ENCODE data around the gene CA12. TPM values are rescaled to one million over a fixed set of nuclear protein-coding genes. Genes with fewer than 3 reads are reported as not detected.

CA12 gene
- total RNA-seq, 1 experiment from 2014 or later, result 2.8 TPM

DNA sequence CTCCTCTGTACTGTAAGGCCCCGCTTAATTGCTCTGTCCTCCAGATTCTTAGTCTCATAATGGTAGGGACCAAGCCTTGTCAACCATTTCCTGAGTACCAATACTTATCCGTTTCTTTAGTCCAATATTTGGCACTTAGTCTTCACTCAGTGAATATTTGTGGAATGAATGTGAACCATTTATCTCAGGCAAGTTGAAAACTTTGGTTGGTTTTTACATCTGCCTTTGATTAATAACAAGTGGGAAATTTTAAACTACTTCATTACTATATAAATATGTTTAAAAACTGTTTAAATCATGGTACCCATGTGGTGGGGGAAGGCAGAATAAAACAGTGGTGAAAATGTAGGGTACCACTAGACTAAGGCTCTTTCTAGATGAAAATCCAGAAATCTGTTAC lies 15.2 kb downstream of the CA12 start:
- H3K4me1 Mint-ChIP-seq, result peaks cover 36% of the 10 kb centered on the region
- ATAC-seq, result no peak
- H3K27ac Mint-ChIP-seq, result no peak overlapping the region
- TF ChIP-seq OVOL2 (CRISPR knock-in tag; IDR thresholded peaks at IDR 0.05; ENCODE audit: borderline replicate concordance) (no peak), ZNF232 (CRISPR knock-in tag; IDR thresholded peaks at IDR 0.05) (no peak), FOXP1 (CRISPR knock-in tag; IDR thresholded peaks at IDR 0.05; ENCODE audit: borderline replicate concordance) (no peak), CBFB (CRISPR knock-in tag; IDR thresholded peaks at IDR 0.05; ENCODE audit: low read depth) (no peak), GTF2I (CRISPR knock-in tag; conservative IDR thresholded peaks at IDR 0.05) (no peak)
- H3K36me3 Mint-ChIP-seq, result no peaks in the 10 kb centered on the region
- no peak for DNase-seq (ENCODE audit: low spot score)
- ChIA-PET POLR2A (no interaction called here), CTCF (no interaction called here)
- no peaks in the 10 kb centered on the region for H3K27me3 Mint-ChIP-seq (ENCODE audit: low read depth)
- no peaks in the 10 kb centered on the region for H3K9me3 Mint-ChIP-seq
- no peak overlapping the region for H3K4me3 Mint-ChIP-seq

GRCh38 chr15:63365273-63365680 lies 16.4 kb downstream of the CA12 start:
- no peak overlapping the region for H3K27ac Mint-ChIP-seq
- no peaks in the 10 kb centered on the region for H3K27me3 Mint-ChIP-seq (ENCODE audit: low read depth)
- H3K4me1 Mint-ChIP-seq, result peaks cover 32% of the 10 kb centered on the region
- ChIA-PET CTCF (no interaction called here), POLR2A (no interaction called here)
- H3K4me3 Mint-ChIP-seq, result no peak overlapping the region
- no peak for DNase-seq (ENCODE audit: low spot score)
- TF ChIP-seq GTF2I (CRISPR knock-in tag; conservative IDR thresholded peaks at IDR 0.05), result no peak
- TF ChIP-seq GABPB1 (CRISPR knock-in tag; IDR thresholded peaks at IDR 0.05), result no peak
- no peak for TF ChIP-seq NR2C2 (CRISPR knock-in tag; IDR thresholded peaks at IDR 0.05)
- TF ChIP-seq TEAD1 (CRISPR knock-in tag; IDR thresholded peaks at IDR 0.05), result no peak
- TF ChIP-seq JAZF1 (CRISPR knock-in tag; IDR thresholded peaks at IDR 0.05), result no peak
- TF ChIP-seq SP1 (CRISPR knock-in tag; conservative IDR thresholded peaks at IDR 0.05), result no peak
- no peak for TF ChIP-seq TEAD4 (CRISPR knock-in tag; IDR thresholded peaks at IDR 0.05)
- TF ChIP-seq ATF6 (CRISPR knock-in tag; IDR thresholded peaks at IDR 0.05), result no peak
- no peak for TF ChIP-seq CREM (CRISPR knock-in tag; IDR thresholded peaks at IDR 0.05)
- peaks cover 4% of the 10 kb centered on the region for H3K9me3 Mint-ChIP-seq
- H3K36me3 Mint-ChIP-seq, result no peaks in the 10 kb centered on the region
- ATAC-seq, result no peak

DNA sequence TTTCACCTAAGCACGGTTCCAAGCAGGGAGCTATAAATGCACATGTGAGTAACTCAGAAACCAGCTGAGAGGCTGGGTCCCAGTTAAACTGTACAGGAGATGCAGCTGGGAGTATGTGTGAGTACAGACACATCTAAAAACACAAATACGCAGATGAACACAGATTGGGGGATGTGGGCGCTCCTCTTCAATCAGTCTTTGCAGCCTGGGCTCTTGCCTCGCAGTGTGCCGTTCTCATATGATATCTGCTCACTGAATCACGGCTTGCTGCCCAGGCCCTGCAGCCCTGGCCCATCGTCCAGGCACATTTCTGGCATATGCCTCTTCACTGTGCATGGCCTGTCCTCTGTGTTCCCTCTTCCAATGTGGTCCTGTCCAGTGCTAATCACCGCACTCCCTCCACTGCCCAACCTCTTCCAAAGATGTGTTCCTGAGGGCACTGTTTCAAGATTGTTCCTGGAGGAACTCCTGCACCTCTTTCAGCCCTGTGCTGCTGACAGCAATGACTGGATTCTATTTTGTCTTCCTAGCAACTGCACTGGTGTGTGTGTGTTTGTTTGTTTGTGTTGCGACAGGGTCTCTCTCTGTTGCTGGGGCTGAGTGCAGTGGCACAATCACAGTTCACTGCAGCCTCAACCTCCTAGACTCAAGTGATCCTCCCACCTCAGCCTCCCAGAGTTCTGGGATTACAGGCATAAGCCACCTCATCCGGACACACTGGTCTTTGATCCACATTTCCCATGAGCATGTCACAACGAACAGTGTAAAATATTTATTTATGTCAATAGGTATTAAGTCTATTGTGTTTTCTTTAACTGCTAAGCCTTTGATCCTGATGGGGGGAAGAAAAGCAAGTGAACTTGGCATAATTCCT lies 17.0 kb downstream of the CA12 start:
- no peak for TF ChIP-seq TEAD4 (CRISPR knock-in tag; IDR thresholded peaks at IDR 0.05)
- TF ChIP-seq ETV6 (CRISPR knock-in tag; IDR thresholded peaks at IDR 0.05), result no peak
- TF ChIP-seq SMAD3 (CRISPR knock-in tag; IDR thresholded peaks at IDR 0.05; ENCODE audit: borderline replicate concordance), result no peak
- no peak for TF ChIP-seq E2F4 (CRISPR knock-in tag; IDR thresholded peaks at IDR 0.05; ENCODE audit: borderline replicate concordance, low read depth)
- ATAC-seq (no peak), DNase-seq (ENCODE audit: low spot score) (no peak)
- Mint-ChIP-seq H3K27ac (no peak overlapping the region), H3K27me3 (ENCODE audit: low read depth) (peaks cover 3% of the 10 kb centered on the region; the same call in 1 of the 2 replicates), H3K4me1 (peaks cover 30% of the 10 kb centered on the region), H3K4me3 (no peak overlapping the region), H3K36me3 (no peaks in the 10 kb centered on the region), H3K9me3 (peaks cover 7% of the 10 kb centered on the region)
- CTCF ChIA-PET, result no interaction called here
- POLR2A ChIA-PET, result no interaction called here

DNA sequence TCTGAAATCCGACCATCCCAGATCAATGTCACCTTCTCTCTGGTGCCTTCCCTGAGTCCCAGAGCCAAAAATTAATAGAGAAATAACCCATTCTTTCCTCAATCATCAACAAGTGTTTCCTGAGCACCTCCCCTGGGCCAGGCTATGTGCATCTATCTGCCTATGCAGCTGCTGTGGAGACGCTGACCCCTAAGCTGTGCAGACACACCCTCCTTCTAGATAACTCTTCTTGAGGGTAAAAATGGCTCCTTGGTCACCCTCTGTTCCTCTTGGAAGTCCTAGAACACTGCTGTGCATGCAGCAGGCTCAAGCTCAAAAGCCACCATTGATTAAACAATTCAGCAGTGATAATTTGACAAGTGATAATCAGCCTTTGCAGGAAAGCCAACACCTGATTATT lies 18.4 kb downstream of the CA12 start:
- ChIA-PET POLR2A (no interaction called here), CTCF (no interaction called here)
- H3K27ac Mint-ChIP-seq, result no peak overlapping the region
- H3K9me3 Mint-ChIP-seq, result peaks cover 7% of the 10 kb centered on the region
- peaks cover 22% of the 10 kb centered on the region for H3K4me1 Mint-ChIP-seq
- ATAC-seq (no peak), DNase-seq (ENCODE audit: low spot score) (no peak)
- H3K36me3 Mint-ChIP-seq, result no peaks in the 10 kb centered on the region
- TF ChIP-seq ATF1 (CRISPR knock-in tag; IDR thresholded peaks at IDR 0.05) (no peak), AFF4 (CRISPR knock-in tag; IDR thresholded peaks at IDR 0.05; ENCODE audit: borderline replicate concordance) (no peak), NR3C1 (CRISPR knock-in tag; conservative IDR thresholded peaks at IDR 0.05; ENCODE audit: low read depth) (no peak), ZBTB43 (CRISPR knock-in tag; IDR thresholded peaks at IDR 0.05) (no peak), MXD4 (CRISPR knock-in tag; IDR thresholded peaks at IDR 0.05; ENCODE audit: borderline replicate concordance) (no peak), SP1 (CRISPR knock-in tag; conservative IDR thresholded peaks at IDR 0.05) (no peak), HMGA2 (CRISPR knock-in tag; IDR thresholded peaks at IDR 0.05) (no peak)
- peaks cover 3% of the 10 kb centered on the region; the same call in 1 of the 2 replicates for H3K27me3 Mint-ChIP-seq (ENCODE audit: low read depth)
- no peak overlapping the region for H3K4me3 Mint-ChIP-seq
